Measurements from ENCODE around the gene GTPBP1. TPM values are rescaled to one million over a fixed set of nuclear protein-coding genes. Genes with fewer than 3 reads are reported as not detected.

GTPBP1 gene
- total and polyA plus RNA-seq, 2 donors (not counting 3 experiments of a cell fraction or from before 2014, with no cell fraction given): 29.8 to 50.3 TPM

DNA sequence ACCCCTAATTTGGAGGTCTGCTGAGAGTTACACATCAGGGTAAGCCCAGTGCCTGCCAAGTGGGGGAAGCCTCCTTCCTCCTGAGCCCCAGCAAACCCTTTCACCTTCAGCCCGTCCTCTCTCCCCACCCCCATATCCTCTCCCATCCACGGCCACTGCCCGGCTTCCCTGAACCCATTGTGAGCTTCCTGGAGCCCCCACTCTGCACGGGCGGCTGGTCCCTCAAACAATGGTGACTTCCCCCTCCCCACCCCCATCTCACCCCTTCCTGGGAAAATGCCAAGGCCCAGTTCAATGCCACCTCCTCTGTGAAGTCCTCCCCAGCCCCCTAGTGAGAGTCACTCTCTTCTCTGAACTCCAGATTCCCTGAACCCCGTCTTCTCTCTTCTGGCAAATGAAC lies 70.3 kb downstream of the GTPBP1 start:
- Histone ChIP-seq H3K4me1 (ENCODE audit: control insufficient read depth, extremely low read depth, insufficient read depth, low read length) (no peaks in the 10 kb centered on the region), H3K9me1 (replicated peaks; ENCODE audit: control insufficient read depth, extremely low read depth, insufficient read depth, low read length) (no peaks in the 10 kb centered on the region), H3K9ac (replicated peaks; ENCODE audit: extremely low read depth, insufficient read depth, low read length) (no peak overlapping the region), H3K79me2 (ENCODE audit: control insufficient read depth, insufficient read depth, low read length) (no peaks in the 10 kb centered on the region), H3K27ac (ENCODE audit: insufficient read depth, low read depth, low read length) (no peak overlapping the region), H2AFZ (ENCODE audit: low read depth, low read length) (no peak overlapping the region), H3K36me3 (ENCODE audit: control insufficient read depth in 2 of 2, extremely low read depth in 1 of 2, insufficient read depth in 2 of 2, low read length in 2 of 2) (no peaks in the 10 kb centered on the region), H4K20me1 (replicated peaks; ENCODE audit: control insufficient read depth, extremely low read depth, insufficient read depth, low read length) (no peaks in the 10 kb centered on the region), H3K9me3 (replicated peaks; ENCODE audit: control insufficient read depth, insufficient read depth, low read length) (no peaks in the 10 kb centered on the region), H3K27me3 (ENCODE audit: control insufficient read depth in 2 of 2, insufficient read depth in 2 of 2, low read length in 2 of 2) (no peaks in the 10 kb centered on the region), H3K4me2 (ENCODE audit: insufficient read depth, low read length) (no peak overlapping the region), H3K4me3 (replicated peaks in 1 of 3; ENCODE audit: insufficient read depth in 1 of 3, low read depth in 1 of 3, low read length in 3 of 3) (no peak overlapping the region)
- intact Hi-C loops (cut with micrococcal nuclease): no loop called here
- dilution Hi-C loops (cut with MboI; ENCODE audit: extremely low pct_ligation_motif_present, low sequenced_read_pairs): no loop called here
- TF ChIP-seq POLR2AphosphoS5 (IDR thresholded peaks at IDR 0.05; ENCODE audit: insufficient read depth, low read depth, low read length) (no peak), FOS (IDR thresholded peaks at IDR 0.05; ENCODE audit: borderline replicate concordance, insufficient read depth, low read length) (no peak), EZH2 (IDR thresholded peaks at IDR 0.05; ENCODE audit: borderline replicate concordance, low read depth, low read length, severe bottlenecking) (no peak), GATA2 (IDR thresholded peaks at IDR 0.05; ENCODE audit: insufficient read depth, insufficient read length, low read depth, low read length) (no peak), MYC (IDR thresholded peaks at IDR 0.05; ENCODE audit: low read depth, low read length) (no peak), POLR2A (IDR thresholded peaks at IDR 0.05; ENCODE audit: low read depth, low read length) (no peak), JUN (IDR thresholded peaks at IDR 0.05; ENCODE audit: borderline replicate concordance, insufficient read depth, insufficient read length, low read depth) (no peak)
- TF ChIP-seq, protein P1, sequence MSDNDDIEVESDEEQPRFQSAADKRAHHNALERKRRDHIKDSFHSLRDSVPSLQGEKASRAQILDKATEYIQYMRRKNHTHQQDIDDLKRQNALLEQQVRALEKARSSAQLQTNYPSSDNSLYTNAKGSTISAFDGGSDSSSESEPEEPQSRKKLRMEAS (IDR thresholded peaks at IDR 0.05; ENCODE audit: insufficient read depth, insufficient read length): no peak
- TF ChIP-seq, protein P2, sequence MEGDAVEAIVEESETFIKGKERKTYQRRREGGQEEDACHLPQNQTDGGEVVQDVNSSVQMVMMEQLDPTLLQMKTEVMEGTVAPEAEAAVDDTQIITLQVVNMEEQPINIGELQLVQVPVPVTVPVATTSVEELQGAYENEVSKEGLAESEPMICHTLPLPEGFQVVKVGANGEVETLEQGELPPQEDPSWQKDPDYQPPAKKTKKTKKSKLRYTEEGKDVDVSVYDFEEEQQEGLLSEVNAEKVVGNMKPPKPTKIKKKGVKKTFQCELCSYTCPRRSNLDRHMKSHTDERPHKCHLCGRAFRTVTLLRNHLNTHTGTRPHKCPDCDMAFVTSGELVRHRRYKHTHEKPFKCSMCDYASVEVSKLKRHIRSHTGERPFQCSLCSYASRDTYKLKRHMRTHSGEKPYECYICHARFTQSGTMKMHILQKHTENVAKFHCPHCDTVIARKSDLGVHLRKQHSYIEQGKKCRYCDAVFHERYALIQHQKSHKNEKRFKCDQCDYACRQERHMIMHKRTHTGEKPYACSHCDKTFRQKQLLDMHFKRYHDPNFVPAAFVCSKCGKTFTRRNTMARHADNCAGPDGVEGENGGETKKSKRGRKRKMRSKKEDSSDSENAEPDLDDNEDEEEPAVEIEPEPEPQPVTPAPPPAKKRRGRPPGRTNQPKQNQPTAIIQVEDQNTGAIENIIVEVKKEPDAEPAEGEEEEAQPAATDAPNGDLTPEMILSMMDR (IDR thresholded peaks at IDR 0.05; ENCODE audit: extremely low read depth in 1 of 2, insufficient read depth in 1 of 2, low read depth in 1 of 2, low read length in 2 of 2): no peak
- DNase-seq (ENCODE audit: low read depth, low spot score) (peak; percentile 9), FAIRE-seq (no peak)
- POLR2A ChIA-PET: no interaction called here
- CTCF ChIA-PET: interaction anchor here (1.7 kb wide), 1 partner anchor 67 kb away, joined by 5 read pairs; no protein-coding TSS in a partner anchor
- no TSS peak for BruUV-seq (replicated peaks)
